ENCODE measurements around the gene KRTDAP. TPM values are rescaled to one million over a fixed set of nuclear protein-coding genes. Genes with fewer than 3 reads are reported as not detected.

KRTDAP gene
- total and polyA plus RNA-seq, 2 donors (not counting 3 experiments of a cell fraction or from before 2014, with no cell fraction given) = not detected

GRCh38 chr19:35470128-35470527, 20.1 kb downstream of the KRTDAP start:
- CTCF ChIA-PET = no interaction called here

More at GRCh38 chr19:35470128-35470527, 20.1 kb downstream of the KRTDAP start:
- Histone ChIP-seq H3K9ac (replicated peaks; ENCODE audit: extremely low read depth, insufficient read depth, low read length) (no peak overlapping the region), H2AFZ (ENCODE audit: low read depth, low read length) (no peak overlapping the region), H4K20me1 (replicated peaks; ENCODE audit: control insufficient read depth, extremely low read depth, insufficient read depth, low read length) (no peaks in the 10 kb centered on the region), H3K79me2 (ENCODE audit: control insufficient read depth, insufficient read depth, low read length) (no peaks in the 10 kb centered on the region), H3K4me1 (ENCODE audit: control insufficient read depth, extremely low read depth, insufficient read depth, low read length) (no peaks in the 10 kb centered on the region), H3K27me3 (ENCODE audit: control insufficient read depth in 2 of 2, insufficient read depth in 2 of 2, low read length in 2 of 2) (no peaks in the 10 kb centered on the region), H3K4me3 (replicated peaks in 1 of 3; ENCODE audit: insufficient read depth in 1 of 3, low read depth in 1 of 3, low read length in 3 of 3) (no peak overlapping the region), H3K4me2 (ENCODE audit: insufficient read depth, low read length) (no peak overlapping the region), H3K36me3 (ENCODE audit: control insufficient read depth in 2 of 2, extremely low read depth in 1 of 2, insufficient read depth in 2 of 2, low read length in 2 of 2) (no peaks in the 10 kb centered on the region), H3K27ac (ENCODE audit: insufficient read depth, low read depth, low read length) (no peak overlapping the region), H3K9me3 (replicated peaks; ENCODE audit: control insufficient read depth, insufficient read depth, low read length) (no peaks in the 10 kb centered on the region), H3K9me1 (replicated peaks; ENCODE audit: control insufficient read depth, extremely low read depth, insufficient read depth, low read length) (no peaks in the 10 kb centered on the region)
- BruUV-seq (replicated peaks) = no TSS peak
- intact Hi-C loops (cut with micrococcal nuclease) (no loop called here), dilution Hi-C loops (cut with MboI; ENCODE audit: extremely low pct_ligation_motif_present, low sequenced_read_pairs) (no loop called here)
- DNase-seq (ENCODE audit: low read depth, low spot score) = no peak
- POLR2A ChIA-PET = no interaction called here
- no peak for TF ChIP-seq MYC (IDR thresholded peaks at IDR 0.05; ENCODE audit: low read depth, low read length)
- TF ChIP-seq EZH2 (IDR thresholded peaks at IDR 0.05; ENCODE audit: borderline replicate concordance, low read depth, low read length, severe bottlenecking) = no peak
- no peak for TF ChIP-seq POLR2A (IDR thresholded peaks at IDR 0.05; ENCODE audit: low read depth, low read length)
- TF ChIP-seq FOS (IDR thresholded peaks at IDR 0.05; ENCODE audit: borderline replicate concordance, insufficient read depth, low read length) = no peak
- no peak for TF ChIP-seq POLR2AphosphoS5 (IDR thresholded peaks at IDR 0.05; ENCODE audit: insufficient read depth, low read depth, low read length)
- TF ChIP-seq MAX (IDR thresholded peaks at IDR 0.05; ENCODE audit: insufficient read depth, insufficient read length) = no peak
- no peak for TF ChIP-seq CTCF (IDR thresholded peaks at IDR 0.05; ENCODE audit: extremely low read depth in 1 of 2, insufficient read depth in 1 of 2, low read depth in 1 of 2, low read length in 2 of 2)
- no peak for TF ChIP-seq GATA2 (IDR thresholded peaks at IDR 0.05; ENCODE audit: insufficient read depth, insufficient read length, low read depth, low read length)
- FAIRE-seq = no peak
